Ishikawa (cell line): ENCODE data around the gene AP5S1.

Source experiments
- CEBPB ChIP-seq: IDR thresholded peaks from 2 replicates; pipeline ENCODE4 v1.6.1; 2012
- CREB1 ChIP-seq: IDR thresholded peaks from 2 replicates; pipeline ENCODE4 v1.6.1; 2012; ENCODE audit warnings: low read depth
- EGR1 ChIP-seq: IDR thresholded peaks from 2 replicates; pipeline ENCODE4 v1.6.1; 2012
- EP300 ChIP-seq: IDR thresholded peaks from 2 replicates; pipeline ENCODE4 v1.6.1; 2012; ENCODE audit warnings: borderline replicate concordance
- FOXM1 ChIP-seq: IDR thresholded peaks from 2 replicates; pipeline ENCODE4 v1.6.1; 2012; ENCODE audit warnings: low read depth, borderline replicate concordance
- MAX ChIP-seq: IDR thresholded peaks from 2 replicates; pipeline ENCODE4 v1.6.1; 2012
- NFIC ChIP-seq: IDR thresholded peaks from 2 replicates; pipeline ENCODE4 v1.6.1; 2012
- RAD21 ChIP-seq: IDR thresholded peaks from 2 replicates; pipeline ENCODE4 v1.6.1; 2012; ENCODE audit warnings: low read depth
- REST ChIP-seq: IDR thresholded peaks from 2 replicates; pipeline ENCODE4 v1.6.1; 2012; ENCODE audit warnings: low read depth, mild to moderate bottlenecking
- TAF1 ChIP-seq: IDR thresholded peaks from 2 replicates; pipeline ENCODE4 v1.6.1; 2012; ENCODE audit warnings: low read depth, mild to moderate bottlenecking
- TCF12 ChIP-seq: IDR thresholded peaks from 2 replicates; pipeline ENCODE4 v1.6.1; 2012; ENCODE audit warnings: low read depth
- TEAD4 ChIP-seq: IDR thresholded peaks from 2 replicates; pipeline ENCODE4 v1.6.1; 2012
- USF1 ChIP-seq: IDR thresholded peaks from 2 replicates; pipeline ENCODE4 v1.6.1; 2012
- YY1 ChIP-seq: IDR thresholded peaks from 2 replicates; pipeline ENCODE4 v1.6.1; 2012; ENCODE audit warnings: low read depth
- ZBTB7A ChIP-seq: IDR thresholded peaks from 2 replicates; pipeline ENCODE4 v1.6.1; 2012; ENCODE audit warnings: low read depth

AP5S1 gene

GRCh38 chr20:3861191-3861590, 40.8 kb downstream of the AP5S1 start:
- TF ChIP-seq FOXM1 = no peak
- no peak for TF ChIP-seq CREB1
- TF ChIP-seq RAD21 = no peak
- no peak for TF ChIP-seq CEBPB
- no peak for TF ChIP-seq REST
- no peak for TF ChIP-seq NFIC

- TF ChIP-seq USF1 = no peak
- TF ChIP-seq CREB1 = no peak
- TF ChIP-seq EP300 = no peak
- TF ChIP-seq TCF12 = no peak
- TF ChIP-seq ZBTB7A = no peak
- TF ChIP-seq MAX = no peak
- TF ChIP-seq EGR1 = no peak
Measured at GRCh38 chr20:3862333-3862732, 42.0 kb downstream of the AP5S1 start.

- TF ChIP-seq CEBPB = no peak
- TF ChIP-seq MAX = no peak
- TF ChIP-seq YY1 = no peak
- no peak for TF ChIP-seq REST
- TF ChIP-seq EGR1 = no peak
- no peak for TF ChIP-seq TAF1
- no peak for TF ChIP-seq EP300
- TF ChIP-seq USF1 = no peak
- no peak for TF ChIP-seq TCF12
- TF ChIP-seq CREB1 = no peak
- TF ChIP-seq ZBTB7A = no peak
- TF ChIP-seq TEAD4 = no peak
- TF ChIP-seq RAD21 = no peak
- no peak for TF ChIP-seq FOXM1
- TF ChIP-seq NFIC = no peak
Measured at GRCh38 chr20:3863317-3863716, 43.0 kb downstream of the AP5S1 start.

- TF ChIP-seq RAD21 (no peak), USF1 (no peak)
Measured at GRCh38 chr20:3864518-3864917, 44.2 kb downstream of the AP5S1 start.

- TF ChIP-seq CREB1 = no peak
- no peak for TF ChIP-seq CEBPB
- no peak for TF ChIP-seq FOXM1
- no peak for TF ChIP-seq USF1
- TF ChIP-seq EP300 = no peak
- TF ChIP-seq NFIC = no peak
Measured at GRCh38 chr20:3865152-3865886, 45.0 kb downstream of the AP5S1 start.
